Ramos (cell line): ENCODE results near the gene SLF2.
"Not testable (repeated sequence)": the region's sequence is repeated elsewhere in the genome, so short reads cannot be mapped to it uniquely, and the experiment has no call there.

Source experiments
- in situ Hi-C: fragments of 300-500 bp; cut with MboI; formaldehyde crosslinking; loops from one replicate; pipeline ENCODE4 v1.14.3; 2022; ENCODE audit warnings: low sequenced_read_pairs; ENCODE audit not compliant: unreplicated experiment

The SLF2 gene

GRCh38 chr10:100876585-100877460 lies 35.9 kb upstream of the SLF2 start:
- in situ Hi-C loops: no loop called here

DNA sequence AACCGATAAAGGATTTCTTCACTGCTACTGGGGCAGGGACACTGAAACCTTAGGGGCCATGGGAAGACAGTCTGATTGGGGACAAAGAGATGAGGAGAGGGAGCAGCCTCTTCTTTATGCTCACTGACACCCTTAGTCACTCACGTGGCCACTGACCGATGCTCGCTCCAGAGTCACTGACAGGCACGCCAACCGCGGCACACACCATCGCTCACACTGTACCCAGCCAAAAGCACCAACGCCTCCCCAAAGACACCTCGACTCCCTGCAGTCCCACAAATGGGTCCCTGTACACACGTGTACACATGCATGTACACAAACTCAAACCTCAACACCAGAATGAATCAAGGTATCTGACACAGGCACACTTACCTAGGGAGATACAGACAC lies 35.3 kb upstream of the SLF2 start:
- in situ Hi-C loops: no loop called here

- in situ Hi-C loops: no loop called here
These were observed 34.4 kb upstream of the SLF2 start for GRCh38 chr10:100878291-100878910.

DNA sequence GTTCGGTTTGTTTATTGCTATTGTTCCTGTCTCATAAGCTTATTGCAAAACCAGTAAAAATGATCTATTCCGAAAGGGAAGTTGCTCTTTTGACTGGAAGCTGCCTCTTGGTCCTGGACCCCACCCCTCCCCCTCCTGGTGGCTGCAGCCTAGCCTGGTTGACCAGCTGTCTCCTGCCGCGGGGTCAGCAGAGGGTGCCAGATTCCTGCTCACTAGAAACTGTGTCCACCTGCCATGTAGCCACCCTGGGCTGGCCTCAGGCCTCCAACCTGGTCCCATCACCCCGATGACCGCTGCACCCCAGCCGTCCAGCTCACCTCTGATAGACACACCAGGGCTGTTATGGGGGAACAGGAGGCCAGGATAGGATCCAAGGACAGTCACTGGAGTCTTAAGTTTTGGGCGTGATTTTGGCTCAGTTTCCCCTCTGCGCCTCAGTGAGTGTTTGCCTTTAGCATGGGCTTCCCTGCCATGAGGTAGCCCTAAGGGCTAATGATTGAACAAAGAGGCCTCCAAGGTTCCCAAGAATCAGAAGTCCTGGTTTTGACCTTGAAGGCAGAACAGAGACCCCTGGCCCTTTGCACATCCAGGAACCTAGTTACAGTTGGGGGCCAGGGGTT lies 32.9 kb upstream of the SLF2 start:
- in situ Hi-C loops: no loop called here

GRCh38 chr10:100881556-100882213 lies 31.1 kb upstream of the SLF2 start:
- in situ Hi-C loops: no loop called here

DNA sequence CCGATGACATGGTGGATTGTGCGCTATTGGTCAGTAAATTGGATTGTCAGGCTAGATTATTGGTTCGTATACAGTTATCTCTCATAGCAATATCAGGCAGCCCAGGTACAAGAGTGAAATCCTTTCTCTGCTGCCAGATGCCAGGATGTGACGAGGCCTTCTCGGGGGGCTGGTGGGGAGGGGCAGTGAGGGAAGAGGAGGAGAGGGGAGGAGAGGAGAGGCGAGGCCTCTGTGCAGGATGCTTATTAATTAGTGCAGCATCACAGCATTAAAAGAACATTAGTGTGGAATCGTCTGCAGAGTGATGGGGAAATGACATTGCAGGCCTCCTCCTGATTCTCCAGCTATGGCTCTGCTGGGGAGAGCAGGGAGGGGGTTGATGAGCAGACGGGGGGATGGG lies 30.5 kb upstream of the SLF2 start:
- in situ Hi-C loops: no loop called here

DNA sequence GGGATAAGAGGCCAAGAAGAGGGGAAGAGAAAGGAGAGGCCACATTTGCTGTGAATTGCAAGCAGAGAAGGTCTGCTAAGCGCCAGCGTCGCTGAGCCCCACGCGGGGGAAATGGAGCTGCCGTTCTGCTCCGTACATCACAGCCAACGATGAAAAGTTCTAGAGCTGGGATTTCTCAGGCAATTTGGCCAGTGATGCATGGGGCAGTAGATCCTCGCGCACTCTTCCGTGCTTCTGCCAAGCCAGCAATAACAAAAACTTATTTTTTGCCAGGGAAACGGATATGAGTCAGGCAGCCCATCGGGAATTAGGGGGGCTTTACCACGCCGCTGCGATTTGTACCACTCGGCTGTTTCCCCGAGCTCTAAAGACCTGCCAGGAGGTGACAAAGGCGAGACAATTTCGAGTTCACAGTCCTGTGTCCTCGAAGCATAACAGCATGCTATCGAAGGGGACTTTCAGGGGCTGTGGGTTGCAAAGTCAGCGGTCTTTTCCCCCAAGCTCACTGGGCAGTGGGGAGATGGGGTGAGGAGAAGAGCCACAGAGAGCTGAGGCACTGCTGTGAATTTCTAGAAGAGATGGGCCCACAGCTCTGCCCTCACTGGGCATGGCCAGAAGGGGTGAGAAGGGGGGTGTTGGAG lies 30.0 kb upstream of the SLF2 start:
- in situ Hi-C loops: no loop called here

GRCh38 chr10:100883312-100883821 lies 29.4 kb upstream of the SLF2 start:
- in situ Hi-C loops: no loop called here

GRCh38 chr10:100885611-100886010 lies 27.2 kb upstream of the SLF2 start:
- in situ Hi-C loops: not testable (repeated sequence)

GRCh38 chr10:100886091-100886490 lies 26.7 kb upstream of the SLF2 start:
- in situ Hi-C loops: no loop called here

DNA sequence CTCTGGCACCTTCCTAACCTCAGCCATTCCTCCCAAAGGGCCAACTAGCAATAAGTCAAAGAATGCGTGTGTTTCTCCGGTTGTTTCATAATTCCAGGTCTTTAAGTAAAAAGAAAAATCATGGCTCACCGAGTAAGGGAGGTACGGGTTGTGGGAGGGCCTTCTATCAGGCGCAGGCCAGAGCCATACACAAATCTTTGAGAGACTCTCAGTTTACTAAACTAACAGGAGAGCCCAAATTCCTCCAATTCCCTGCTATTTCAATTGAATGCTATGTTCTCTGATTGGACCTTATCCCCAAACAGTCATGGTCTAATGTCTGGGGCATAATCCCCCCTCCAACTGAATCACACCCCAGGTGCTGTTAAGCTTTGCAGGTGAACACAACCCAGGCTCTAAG lies 26.2 kb upstream of the SLF2 start:
- in situ Hi-C loops: no loop called here

GRCh38 chr10:100886963-100887362 lies 25.8 kb upstream of the SLF2 start:
- in situ Hi-C loops: no loop called here

GRCh38 chr10:100887761-100888296 lies 24.9 kb upstream of the SLF2 start:
- in situ Hi-C loops: no loop called here

GRCh38 chr10:100888957-100889356 lies 23.8 kb upstream of the SLF2 start:
- in situ Hi-C loops: no loop called here

GRCh38 chr10:100889546-100889945 lies 23.2 kb upstream of the SLF2 start:
- in situ Hi-C loops: no loop called here

GRCh38 chr10:100890141-100890672 lies 22.6 kb upstream of the SLF2 start:
- in situ Hi-C loops: no loop called here

DNA sequence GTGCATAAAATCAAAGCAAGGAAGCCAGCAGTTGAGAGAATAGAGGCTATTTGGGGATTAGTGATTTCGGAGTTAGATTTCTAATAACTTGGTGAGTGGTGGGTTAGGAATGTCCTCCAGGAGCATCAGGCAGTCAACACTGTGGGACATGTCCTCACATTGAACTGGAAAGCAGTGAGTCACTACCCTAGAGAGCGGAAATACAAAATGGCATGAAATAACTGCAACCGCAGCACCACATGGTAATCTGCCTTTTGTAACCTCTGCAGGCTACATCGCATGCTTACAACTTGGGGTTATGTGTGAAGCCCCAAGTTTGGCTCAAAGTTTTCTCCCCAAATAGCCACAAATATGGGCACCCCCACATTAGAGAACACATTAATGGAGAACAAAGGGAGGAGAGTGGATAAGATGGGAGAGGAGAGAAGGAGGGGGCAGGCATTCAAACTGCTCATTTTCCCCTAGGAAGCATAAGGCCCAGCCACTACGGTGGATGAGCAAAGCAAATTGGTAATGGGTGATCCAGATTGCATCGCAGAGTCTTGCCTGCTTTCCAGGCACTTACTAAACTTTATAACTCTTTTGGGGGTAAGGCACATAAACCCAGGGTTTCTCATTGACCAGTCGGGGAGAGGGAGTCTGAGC lies 22.0 kb upstream of the SLF2 start:
- in situ Hi-C loops: no loop called here

DNA sequence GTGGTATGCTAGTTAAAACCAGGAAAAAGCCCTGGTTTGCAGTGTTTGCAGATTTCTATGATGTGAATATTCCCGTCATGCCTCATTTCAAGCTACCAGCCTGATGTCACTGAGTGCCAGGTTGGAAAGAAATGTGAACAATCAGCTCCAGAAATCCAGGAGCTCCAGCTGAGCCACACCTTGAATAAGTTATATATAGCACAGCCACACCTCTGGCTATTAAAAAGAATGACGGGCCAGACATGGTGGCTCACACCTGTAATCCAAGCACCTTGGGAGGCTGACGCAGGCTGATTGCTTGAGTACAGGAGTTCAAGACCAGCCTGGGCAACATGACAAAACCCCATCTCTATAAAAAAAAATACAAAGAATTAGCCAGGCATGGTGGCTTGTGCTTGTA lies 18.7 kb upstream of the SLF2 start:
- in situ Hi-C loops: no loop called here

DNA sequence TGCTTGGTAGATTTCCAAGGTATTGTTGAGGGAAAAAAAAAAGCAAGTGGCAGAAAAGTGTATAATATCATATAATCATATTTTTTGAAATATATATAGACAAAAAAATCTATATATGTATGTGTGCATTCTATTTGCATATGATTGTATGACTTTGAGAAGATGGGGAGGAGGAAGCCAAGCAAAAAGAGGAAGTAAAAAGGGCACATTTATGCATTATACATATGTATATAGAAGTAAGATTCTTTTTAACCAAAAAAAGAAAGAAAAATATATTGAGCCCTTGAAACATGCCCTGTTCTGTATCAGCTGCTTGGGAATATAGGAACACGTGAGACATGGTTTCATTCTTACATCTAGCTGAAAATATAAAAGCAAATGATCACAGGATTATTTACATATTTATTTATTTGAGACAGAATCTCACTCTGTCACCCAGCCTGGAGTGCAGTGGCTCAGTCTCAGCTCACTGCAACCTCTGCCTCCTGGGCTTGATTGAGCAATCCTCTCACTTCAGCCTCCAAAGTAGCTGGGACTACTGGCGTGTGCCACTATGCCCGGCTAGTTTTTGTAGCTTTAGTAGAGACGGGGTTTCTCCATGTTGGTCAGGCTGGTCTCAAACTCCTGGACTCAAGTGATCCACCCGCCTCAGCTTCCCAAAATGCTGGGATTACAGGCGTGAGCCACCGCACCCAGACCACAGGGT lies 18.0 kb upstream of the SLF2 start:
- in situ Hi-C loops: no loop called here
